Ascending aorta (tissue), 2 donors: Measurements from ENCODE around the gene EFHB. TPM values are rescaled to one million over a fixed set of nuclear protein-coding genes. Genes with fewer than 3 reads are reported as not detected.
A peak's percentile ranks its signal among the peaks of the same experiment; 100 is the strongest.
"Not testable (repeated sequence)": the region's sequence is repeated elsewhere in the genome, so short reads cannot be mapped to it uniquely, and the experiment has no call there.

ENCODE experiments used
- DNase-seq, 2 donors: peaks; one replicate each; pipeline ENCODE4 v3.0.0-alpha.2; 2019; ENCODE audit warnings: low spot score in 2 of 2
- H3K27ac ChIP-seq, 2 donors: fragments of 200-600 bp; sonication (generic); one replicate each; pipeline ENCODE4 v1.5.1; 2016 to 2017; ENCODE audit warnings: mild to moderate bottlenecking in 1 of 2
- H3K27me3 ChIP-seq: fragments of 200-600 bp; sonication (generic); one replicate; pipeline ENCODE4 v1.5.1; 2017
- H3K36me3 ChIP-seq, 2 donors: fragments of 200-600 bp; sonication (generic); one replicate each; pipeline ENCODE4 v1.5.1; 2016
- H3K4me1 ChIP-seq, 2 donors: fragments of 200-600 bp; sonication (generic); one replicate each; pipeline ENCODE4 v1.5.1; 2016 to 2017; ENCODE audit warnings: mild to moderate bottlenecking in 1 of 2
- H3K4me3 ChIP-seq, 2 donors: fragments of 200-600 bp; sonication (generic); one replicate each; pipeline ENCODE4 v1.5.1; 2016 to 2017; ENCODE audit warnings: mild to moderate bottlenecking in 1 of 2
- H3K9me3 ChIP-seq, 2 donors: fragments of 200-600 bp; sonication (generic); one replicate each; pipeline ENCODE4 v1.5.1; 2016
- intact Hi-C: fragments of 100-400 bp; cut with DNase I; formaldehyde crosslinking; loops from one replicate; pipeline ENCODE4 v1.15.1; 2023
- total RNA-seq: library from RNA; depleted of rRNA; stranded (reverse); fragments of >200 nt; gene quantifications from one replicate; pipeline ENCODE4 v1.1.0, GENCODE V29; 2016
- TF ChIP-seq, protein P1 (sequence below), 3 experiments: fragments of 200-600 bp in 2 of 3; fragments of 450-650 bp in 1 of 3; sonication (generic) in 2 of 3; IDR thresholded peaks; one replicate each; pipeline ENCODE4 v1.5.1; 2016 to 2019; ENCODE audit warnings: antibody characterized with exemption in 3 of 3, mild to moderate bottlenecking in 1 of 3, moderate library complexity in 1 of 3

EFHB gene
- total RNA-seq, 1 donor from 2014 or later = not detected

DNA sequence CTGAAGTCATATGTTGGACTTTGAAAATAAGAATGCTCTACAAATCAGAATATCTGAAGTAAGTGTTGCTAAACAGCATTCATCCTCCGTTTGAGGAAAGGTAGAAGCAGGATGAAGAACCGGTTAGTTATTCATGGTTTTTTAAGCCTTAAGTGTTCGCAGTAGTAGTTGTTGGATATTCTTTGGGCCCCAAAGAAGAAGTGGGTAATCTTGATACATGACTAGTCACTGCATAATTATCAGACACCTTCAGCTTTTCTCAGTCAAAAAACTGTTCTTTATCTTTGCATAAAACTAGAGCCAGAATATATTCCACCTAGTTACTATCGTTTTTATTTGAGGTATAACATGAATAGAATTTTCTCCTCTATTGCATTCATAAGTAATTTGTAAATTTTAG lies 26.7 kb upstream of the EFHB start:
- H3K36me3 ChIP-seq = peaks cover 10% of the 10 kb centered on the region in 2 donors

DNA sequence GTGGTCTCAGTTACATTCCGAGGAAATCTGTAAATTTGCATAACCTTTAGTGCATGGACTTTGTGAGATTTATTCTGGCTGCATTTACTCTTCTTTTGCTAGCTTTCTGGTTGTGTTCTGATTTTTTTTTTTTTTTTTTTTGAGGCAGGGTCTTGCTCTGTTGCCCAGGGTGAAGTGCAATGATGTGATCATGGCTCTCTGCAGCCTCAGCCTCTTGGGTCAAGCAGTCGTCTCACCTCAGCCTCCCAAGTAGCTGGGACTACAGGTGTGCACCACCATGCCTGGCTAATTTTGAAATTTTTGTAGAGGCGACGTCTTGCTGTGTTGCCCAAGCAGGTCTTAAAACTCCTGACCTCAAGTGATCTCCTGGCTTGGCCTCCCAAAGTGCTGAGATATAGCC lies 25.5 kb upstream of the EFHB start:
- Histone ChIP-seq H3K9me3 (no peaks in the 10 kb centered on the region), H3K4me1 (peaks cover 0 to 3% of the 10 kb centered on the region in 2 donors), H3K36me3 (peaks cover 16% of the 10 kb centered on the region in 2 donors), H3K4me3 (no peak overlapping the region), H3K27ac (no peak overlapping the region), H3K27me3 (no peaks in the 10 kb centered on the region)
- intact Hi-C loops = loop anchor here (5.0 kb wide), 1 partner anchor 223 kb away; no protein-coding TSS in a partner anchor
- no peak for DNase-seq
- TF ChIP-seq, protein P1, sequence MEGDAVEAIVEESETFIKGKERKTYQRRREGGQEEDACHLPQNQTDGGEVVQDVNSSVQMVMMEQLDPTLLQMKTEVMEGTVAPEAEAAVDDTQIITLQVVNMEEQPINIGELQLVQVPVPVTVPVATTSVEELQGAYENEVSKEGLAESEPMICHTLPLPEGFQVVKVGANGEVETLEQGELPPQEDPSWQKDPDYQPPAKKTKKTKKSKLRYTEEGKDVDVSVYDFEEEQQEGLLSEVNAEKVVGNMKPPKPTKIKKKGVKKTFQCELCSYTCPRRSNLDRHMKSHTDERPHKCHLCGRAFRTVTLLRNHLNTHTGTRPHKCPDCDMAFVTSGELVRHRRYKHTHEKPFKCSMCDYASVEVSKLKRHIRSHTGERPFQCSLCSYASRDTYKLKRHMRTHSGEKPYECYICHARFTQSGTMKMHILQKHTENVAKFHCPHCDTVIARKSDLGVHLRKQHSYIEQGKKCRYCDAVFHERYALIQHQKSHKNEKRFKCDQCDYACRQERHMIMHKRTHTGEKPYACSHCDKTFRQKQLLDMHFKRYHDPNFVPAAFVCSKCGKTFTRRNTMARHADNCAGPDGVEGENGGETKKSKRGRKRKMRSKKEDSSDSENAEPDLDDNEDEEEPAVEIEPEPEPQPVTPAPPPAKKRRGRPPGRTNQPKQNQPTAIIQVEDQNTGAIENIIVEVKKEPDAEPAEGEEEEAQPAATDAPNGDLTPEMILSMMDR (IDR thresholded peaks at IDR 0.05) = no peak

More for the DNA sequence above, 26.7 kb upstream of the EFHB start:
- Histone ChIP-seq H3K4me1 (no peaks in the 10 kb centered on the region), H3K27me3 (no peaks in the 10 kb centered on the region), H3K9me3 (no peaks in the 10 kb centered on the region), H3K4me3 (no peak overlapping the region), H3K27ac (no peak overlapping the region)
- intact Hi-C loops = no loop called here
- TF ChIP-seq, protein P1 (IDR thresholded peaks at IDR 0.05) = no peak
- DNase-seq = no peak

DNA sequence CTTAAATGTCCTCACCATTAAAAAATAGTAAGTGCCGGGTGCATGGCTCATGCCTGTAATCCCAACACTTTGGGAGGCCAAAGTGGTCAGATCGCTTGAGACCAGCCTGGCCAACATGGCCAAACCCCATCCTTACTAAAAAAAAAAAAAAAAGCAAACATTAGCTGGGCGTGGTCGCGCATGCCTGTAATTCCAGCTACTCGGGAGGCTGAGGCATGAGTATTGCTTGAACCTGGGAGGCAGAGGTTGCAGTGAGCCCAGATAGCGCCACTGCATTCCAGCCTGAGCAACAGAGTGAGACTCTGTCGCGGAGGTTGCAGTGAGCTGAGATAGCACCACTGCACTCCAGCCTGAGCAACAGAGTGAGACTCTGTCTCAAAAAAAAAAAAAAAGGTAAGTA lies 23.3 kb upstream of the EFHB start:
- not testable (repeated sequence) for H3K4me3 ChIP-seq, H3K4me1 ChIP-seq, H3K9me3 ChIP-seq, DNase-seq, H3K27ac ChIP-seq, H3K27me3 ChIP-seq
- intact Hi-C loops = loop anchor here (5.0 kb wide), 1 partner anchor 225 kb away; no protein-coding TSS in a partner anchor
- H3K36me3 ChIP-seq = peaks cover 16 to 27% of the 10 kb centered on the region in 2 donors

DNA sequence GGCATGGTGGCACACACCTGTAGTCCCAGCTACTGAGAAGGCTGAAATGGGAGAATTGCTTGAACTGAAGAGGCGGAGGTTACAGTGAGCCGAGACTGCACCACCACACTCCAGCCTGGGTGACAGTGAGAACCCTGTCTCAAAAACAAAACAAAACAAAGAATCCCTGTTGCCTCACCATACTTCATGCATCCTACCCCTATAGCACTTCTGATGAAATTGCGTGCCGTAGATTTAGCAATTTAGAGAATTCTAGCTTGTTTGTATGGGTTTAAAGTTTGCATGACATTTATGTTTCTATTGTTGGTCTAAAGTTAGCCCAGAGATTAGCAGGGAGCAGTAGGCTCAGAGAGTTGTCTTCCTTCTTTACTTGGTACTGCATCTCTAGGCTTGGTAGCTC lies 20.7 kb upstream of the EFHB start:
- H3K9me3 ChIP-seq = no peaks in the 10 kb centered on the region
- H3K27ac ChIP-seq = no peak overlapping the region
- no peak for DNase-seq
- intact Hi-C loops = loop anchor here (5.0 kb wide), 1 partner anchor 228 kb away; no protein-coding TSS in a partner anchor
- TF ChIP-seq, protein P1 (IDR thresholded peaks at IDR 0.05) = no peak
- peaks cover 16 to 30% of the 10 kb centered on the region in 2 donors for H3K36me3 ChIP-seq
- no peak overlapping the region for H3K4me3 ChIP-seq
- peaks cover 0 to 14% of the 10 kb centered on the region in 2 donors for H3K4me1 ChIP-seq
- H3K27me3 ChIP-seq = no peaks in the 10 kb centered on the region

DNA sequence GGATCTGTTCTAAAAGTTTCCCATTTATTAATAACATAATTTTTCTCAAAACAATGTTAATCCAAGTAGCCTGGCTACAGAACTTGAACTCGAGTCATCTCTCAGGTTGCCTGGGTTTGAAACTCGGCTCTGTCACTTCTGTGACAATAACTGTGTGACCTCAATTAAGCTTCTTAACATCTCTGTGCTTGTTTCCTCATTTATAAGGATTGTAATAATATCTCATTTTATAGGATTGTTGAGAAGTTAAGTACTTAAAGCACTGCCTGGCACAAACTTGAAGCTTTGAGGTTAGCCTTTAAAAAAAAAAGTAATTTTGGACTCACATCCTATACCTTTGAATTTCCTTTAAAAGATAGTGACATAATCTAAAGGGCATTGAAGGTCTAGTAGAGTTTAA lies 16.3 kb upstream of the EFHB start:
- H3K9me3 ChIP-seq = no peaks in the 10 kb centered on the region
- TF ChIP-seq, protein P1 (IDR thresholded peaks at IDR 0.05) = no peak
- intact Hi-C loops = no loop called here
- H3K36me3 ChIP-seq = peaks cover 4 to 17% of the 10 kb centered on the region in 2 donors
- H3K27me3 ChIP-seq = no peaks in the 10 kb centered on the region
- H3K4me3 ChIP-seq = no peak overlapping the region
- DNase-seq = no peak
- H3K4me1 ChIP-seq = peaks cover 10 to 24% of the 10 kb centered on the region in 2 donors
- no peak overlapping the region for H3K27ac ChIP-seq

DNA sequence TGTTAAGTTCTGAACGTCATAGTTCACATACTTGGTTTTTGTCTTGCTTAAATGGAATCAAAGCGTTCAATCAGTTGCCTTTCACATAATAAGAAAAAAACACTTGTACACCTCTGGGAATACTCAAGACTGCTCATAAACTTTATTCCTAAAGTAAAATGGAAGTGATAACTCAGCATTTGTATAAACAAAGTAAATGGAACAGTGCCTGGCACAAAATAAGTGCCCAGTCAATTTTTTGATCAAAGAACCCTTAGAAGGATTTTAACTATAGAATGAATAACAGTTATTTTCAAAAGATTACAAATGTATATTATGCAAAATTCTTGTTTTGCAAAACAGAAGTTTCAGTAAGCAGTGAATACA lies 14.2 kb upstream of the EFHB start:
- Histone ChIP-seq H3K27ac (peak overlapping the region; percentile 100), H3K27me3 (no peaks in the 10 kb centered on the region), H3K4me1 (peaks cover 10 to 21% of the 10 kb centered on the region in 2 donors), H3K36me3 (peaks cover 0 to 8% of the 10 kb centered on the region in 2 donors), H3K4me3 (peak overlapping the region; percentile 94 to 99), H3K9me3 (no peaks in the 10 kb centered on the region)
- DNase-seq = no peak
- intact Hi-C loops = loop anchor here (5.0 to 10.0 kb wide), 3 partner anchors 364 to 1523 kb away; partner anchors contain the start of gene SATB1
- TF ChIP-seq, protein P1 (IDR thresholded peaks at IDR 0.05) = no peak
